Activated naive CD8-positive, alpha-beta T cell treated with anti-CD3 and anti-CD28 coated beads, Interleukin-2, amount 10 ng/mL, durations not matched to agents 7 days and 5 days (primary cell): ENCODE results near the gene TRIM45. TPM values are rescaled to one million over a fixed set of nuclear protein-coding genes. Genes with fewer than 3 reads are reported as not detected.
"Not testable (repeated sequence)": the region's sequence is repeated elsewhere in the genome, so short reads cannot be mapped to it uniquely, and the experiment has no call there.

ENCODE experiments used
- ATAC-seq: fragments of 150-1000 bp; cut with Tn5 transposase; one replicate; pipeline ENCODE4 v1.10.0; 2021; ENCODE audit warnings: low read depth, moderate library complexity
- POLR2A ChIA-PET: fragments of 350-600 bp; sonication (Branson Sonifier 250); formaldehyde crosslinking; loops from one replicate; lab custom pipeline; 2021; ENCODE audit warnings: antibody characterized with exemption; lab: Charles Lee
- DNase-seq: peaks from one replicate; pipeline ENCODE4 v3.0.0; 2021
- H3K27ac Mint-ChIP-seq: one replicate; pipeline ENCODE4 v1.8.0; 2022; ENCODE audit warnings: mild to moderate bottlenecking, mixed read lengths
- H3K27me3 Mint-ChIP-seq: one replicate; pipeline ENCODE4 v1.8.0; 2022; ENCODE audit warnings: mild to moderate bottlenecking, moderate library complexity, mixed read lengths
- H3K36me3 Mint-ChIP-seq: one replicate; pipeline ENCODE4 v1.8.0; 2021; ENCODE audit warnings: mild to moderate bottlenecking, mixed read lengths
- H3K4me1 Mint-ChIP-seq: one replicate; pipeline ENCODE4 v1.8.0; 2021; ENCODE audit warnings: mixed read lengths
- H3K4me3 Mint-ChIP-seq: one replicate; pipeline ENCODE4 v1.8.0; 2022; ENCODE audit warnings: mild to moderate bottlenecking, moderate library complexity, mixed read lengths
- H3K9me3 Mint-ChIP-seq: one replicate; pipeline ENCODE4 v1.8.0; 2021; ENCODE audit warnings: mixed read lengths
- total RNA-seq, 2 experiments: library from RNA; stranded (reverse); gene quantifications; one replicate each; pipeline ENCODE4 v1.2.3, GENCODE V29; 2021

TRIM45 gene, protein sequence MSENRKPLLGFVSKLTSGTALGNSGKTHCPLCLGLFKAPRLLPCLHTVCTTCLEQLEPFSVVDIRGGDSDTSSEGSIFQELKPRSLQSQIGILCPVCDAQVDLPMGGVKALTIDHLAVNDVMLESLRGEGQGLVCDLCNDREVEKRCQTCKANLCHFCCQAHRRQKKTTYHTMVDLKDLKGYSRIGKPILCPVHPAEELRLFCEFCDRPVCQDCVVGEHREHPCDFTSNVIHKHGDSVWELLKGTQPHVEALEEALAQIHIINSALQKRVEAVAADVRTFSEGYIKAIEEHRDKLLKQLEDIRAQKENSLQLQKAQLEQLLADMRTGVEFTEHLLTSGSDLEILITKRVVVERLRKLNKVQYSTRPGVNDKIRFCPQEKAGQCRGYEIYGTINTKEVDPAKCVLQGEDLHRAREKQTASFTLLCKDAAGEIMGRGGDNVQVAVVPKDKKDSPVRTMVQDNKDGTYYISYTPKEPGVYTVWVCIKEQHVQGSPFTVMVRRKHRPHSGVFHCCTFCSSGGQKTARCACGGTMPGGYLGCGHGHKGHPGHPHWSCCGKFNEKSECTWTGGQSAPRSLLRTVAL
- total RNA-seq: under 1 TPM; 0.31 to 0.50 TPM

DNA sequence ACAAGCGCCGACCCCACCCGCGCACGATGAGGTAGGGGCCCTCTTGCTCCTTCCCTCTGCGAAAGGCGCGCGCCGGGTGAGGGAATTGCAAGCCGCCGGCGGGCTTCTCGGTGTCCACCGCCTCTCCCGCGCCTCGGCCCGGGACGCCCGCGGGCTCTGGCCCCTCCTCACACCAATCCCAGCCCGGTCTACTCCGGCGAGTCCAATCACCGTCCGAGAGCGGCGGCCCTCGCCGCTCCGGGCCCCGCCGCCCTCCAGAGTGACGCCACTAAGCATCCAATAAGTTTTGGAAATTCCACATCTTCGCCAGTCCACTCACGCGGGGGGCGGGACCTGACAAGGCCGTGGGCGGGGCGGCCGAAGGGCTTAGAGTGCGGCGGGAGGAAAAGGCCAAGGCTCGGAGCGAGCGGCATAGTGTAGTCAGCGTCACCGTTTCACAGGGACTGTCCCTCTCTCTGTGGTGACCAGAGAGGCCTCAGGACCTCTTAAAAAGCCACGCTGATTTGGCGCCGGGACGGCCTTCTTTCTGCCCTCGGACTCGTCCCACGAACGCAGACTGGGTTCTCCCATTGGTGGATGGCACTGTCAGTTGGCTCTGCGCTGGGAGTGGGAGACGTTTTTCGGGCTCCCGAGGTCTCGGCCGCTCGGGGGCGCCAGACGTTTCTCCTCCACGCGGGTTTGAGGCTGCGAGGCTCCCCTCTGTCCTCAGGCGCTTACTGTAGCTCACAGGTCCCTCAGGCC lies at the start of gene TRIM45:
Gene TRIM45, minus strand, starts transcription at position 161 of the 741 bp plus-strand sequence. CDS start 548 bp downstream, outside the sequence.
- Mint-ChIP-seq H3K36me3 (no peaks in the 10 kb centered on the region), H3K4me1 (peaks cover 1% of the 10 kb centered on the region), H3K4me3 (peak within 1 kb of the TSS; percentile 81), H3K27ac (peak within 1 kb of the TSS; percentile 8), H3K9me3 (no peaks in the 10 kb centered on the region), H3K27me3 (peaks cover 13% of the 10 kb centered on the region)
- ATAC-seq: peak; percentile 85
- POLR2A ChIA-PET: interaction anchor here (1.3 to 1.5 kb wide), 2 partner anchors 28 to 61 kb away, joined by 3 read pairs; partner anchors contain the start of gene TTF2
- peak; percentile 82 for DNase-seq

DNA sequence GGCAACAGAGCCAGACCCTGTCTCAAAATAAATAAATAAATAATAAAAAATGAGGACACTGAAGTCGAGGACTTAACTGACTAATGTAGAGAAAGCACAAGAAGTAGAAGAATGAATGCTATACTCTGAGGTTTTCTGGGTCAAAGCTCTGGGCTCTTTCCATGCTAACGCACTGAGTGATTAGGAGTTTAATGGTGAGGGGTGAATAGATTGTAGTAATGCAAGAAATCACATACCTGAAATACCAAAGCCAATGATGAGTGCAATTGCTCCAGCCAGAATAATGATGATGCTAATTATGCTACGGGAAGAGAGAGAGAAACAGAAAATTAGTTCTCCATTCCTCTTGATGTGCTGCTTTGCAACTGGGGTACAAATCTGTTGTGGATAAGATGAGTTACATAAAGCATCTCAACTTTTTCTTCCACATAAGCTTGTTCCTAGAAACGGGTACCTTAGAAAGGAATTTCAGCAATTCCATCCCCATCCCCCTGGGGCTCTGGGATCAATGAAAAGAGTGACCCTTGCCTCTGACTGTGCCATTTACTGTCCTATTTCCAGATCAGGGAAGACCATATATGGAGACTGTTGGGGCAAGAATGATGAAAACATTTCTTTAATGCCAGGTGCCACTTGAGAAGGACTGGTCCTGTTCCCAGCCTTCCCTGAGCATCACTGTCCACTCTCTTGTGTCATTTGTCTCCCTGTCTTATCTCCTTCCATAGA lies 48.5 kb upstream of the TRIM45 start:
- no peak overlapping the region for H3K27ac Mint-ChIP-seq
- DNase-seq: no peak
- POLR2A ChIA-PET: no interaction called here
- no peak for ATAC-seq
- no peaks in the 10 kb centered on the region for H3K9me3 Mint-ChIP-seq
- no peaks in the 10 kb centered on the region for H3K36me3 Mint-ChIP-seq
- H3K4me1 Mint-ChIP-seq: no peaks in the 10 kb centered on the region
- peaks cover 5% of the 10 kb centered on the region for H3K27me3 Mint-ChIP-seq
- no peak overlapping the region for H3K4me3 Mint-ChIP-seq

DNA sequence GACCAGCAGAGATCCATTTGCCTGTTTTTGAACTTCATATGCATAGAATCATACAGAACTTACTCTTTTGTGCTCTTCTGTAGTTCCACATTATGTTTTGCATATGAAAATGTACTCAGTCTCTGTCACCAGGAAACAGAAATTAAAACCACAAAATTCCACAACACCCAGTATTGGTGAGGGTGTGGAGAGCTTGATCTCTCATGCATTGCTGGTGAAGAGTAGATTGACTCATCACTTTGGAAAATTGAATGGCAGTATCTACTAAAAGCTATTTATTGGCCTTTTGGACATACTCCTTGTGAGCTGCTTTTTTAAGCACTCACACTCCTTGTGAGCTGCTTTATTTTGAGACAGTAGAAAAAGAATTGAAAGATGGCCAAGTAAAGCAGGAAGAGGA lies 45.9 kb upstream of the TRIM45 start:
- no peak overlapping the region for H3K27ac Mint-ChIP-seq
- ATAC-seq: no peak
- POLR2A ChIA-PET: no interaction called here

DNA sequence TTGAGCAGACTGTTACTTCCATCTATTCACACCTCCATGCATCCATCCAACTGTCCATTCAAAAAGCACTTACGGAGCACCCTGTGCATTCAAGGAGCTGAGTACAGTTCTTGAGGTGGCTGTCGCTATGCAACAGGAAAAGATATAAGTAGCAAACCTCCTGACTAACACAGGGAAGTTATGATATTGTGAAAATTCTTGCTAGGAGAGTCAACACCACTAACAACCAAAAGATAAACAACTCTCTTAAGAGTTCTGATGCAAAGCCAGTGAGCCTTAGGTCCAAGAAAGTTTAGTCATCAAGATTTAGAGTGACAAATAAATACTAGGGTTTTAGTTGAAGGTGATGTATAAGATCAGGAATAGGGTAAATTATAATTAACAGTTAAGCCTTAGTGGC lies 44.5 kb upstream of the TRIM45 start:
- ATAC-seq (no peak), DNase-seq (no peak)
- POLR2A ChIA-PET: no interaction called here
- peaks cover 11% of the 10 kb centered on the region for H3K27me3 Mint-ChIP-seq
- H3K4me3 Mint-ChIP-seq: no peak overlapping the region
- H3K9me3 Mint-ChIP-seq: no peaks in the 10 kb centered on the region
- no peak overlapping the region for H3K27ac Mint-ChIP-seq
- H3K36me3 Mint-ChIP-seq: no peaks in the 10 kb centered on the region
- no peaks in the 10 kb centered on the region for H3K4me1 Mint-ChIP-seq

More for the DNA sequence above, 45.9 kb upstream of the TRIM45 start:
- H3K27me3 Mint-ChIP-seq: peaks cover 7% of the 10 kb centered on the region
- no peak for DNase-seq
- H3K36me3 Mint-ChIP-seq: no peaks in the 10 kb centered on the region
- no peaks in the 10 kb centered on the region for H3K9me3 Mint-ChIP-seq
- no peaks in the 10 kb centered on the region for H3K4me1 Mint-ChIP-seq
- no peak overlapping the region for H3K4me3 Mint-ChIP-seq

DNA sequence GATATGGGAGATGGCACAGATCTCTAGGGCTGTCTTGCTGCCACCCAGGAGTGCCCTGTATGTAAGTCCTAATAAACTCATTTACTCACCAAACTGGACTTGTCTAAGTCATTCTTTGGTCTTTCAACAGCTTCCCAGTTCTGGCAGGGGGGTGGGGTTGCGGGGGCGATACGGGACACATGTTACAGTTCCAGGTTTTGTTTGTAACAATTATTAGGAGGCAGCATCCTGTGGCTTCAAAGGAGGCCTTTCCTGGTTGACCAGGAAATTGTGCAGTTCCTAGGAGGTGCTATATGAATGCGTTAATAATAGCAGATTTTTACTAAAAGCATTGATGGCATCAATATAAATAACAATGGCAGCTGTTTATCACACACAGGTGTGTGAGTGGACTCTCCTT lies 42.7 kb upstream of the TRIM45 start:
- Mint-ChIP-seq H3K9me3 (no peaks in the 10 kb centered on the region), H3K4me3 (no peak overlapping the region), H3K4me1 (no peaks in the 10 kb centered on the region), H3K36me3 (no peaks in the 10 kb centered on the region), H3K27me3 (peaks cover 14% of the 10 kb centered on the region), H3K27ac (no peak overlapping the region)
- POLR2A ChIA-PET: no interaction called here
- ATAC-seq: no peak
- DNase-seq: no peak

DNA sequence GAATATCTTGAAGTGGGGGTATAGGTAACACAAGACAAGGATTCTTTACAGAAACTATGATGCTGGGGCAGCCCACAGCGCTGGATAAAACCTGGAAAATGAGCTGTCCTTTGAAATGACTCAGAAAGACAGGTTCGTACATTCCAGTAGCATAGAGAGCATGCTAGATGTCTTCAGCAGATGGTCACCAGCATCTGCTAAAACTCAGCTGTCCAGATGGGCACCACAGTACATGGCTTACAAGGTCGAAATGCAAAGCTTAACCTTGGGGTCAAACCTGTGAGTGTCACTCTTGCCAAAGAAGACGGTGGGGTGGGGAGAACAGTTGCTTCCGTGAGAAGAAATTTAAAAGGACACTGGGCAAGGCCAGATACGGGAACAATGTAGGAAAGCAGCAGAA lies 41.3 kb upstream of the TRIM45 start:
- DNase-seq (no peak), ATAC-seq (no peak)
- H3K27me3 Mint-ChIP-seq: peaks cover 12% of the 10 kb centered on the region
- no peak overlapping the region for H3K4me3 Mint-ChIP-seq
- H3K36me3 Mint-ChIP-seq: no peaks in the 10 kb centered on the region
- no peak overlapping the region for H3K27ac Mint-ChIP-seq
- no peaks in the 10 kb centered on the region for H3K4me1 Mint-ChIP-seq
- POLR2A ChIA-PET: no interaction called here
- no peaks in the 10 kb centered on the region for H3K9me3 Mint-ChIP-seq

DNA sequence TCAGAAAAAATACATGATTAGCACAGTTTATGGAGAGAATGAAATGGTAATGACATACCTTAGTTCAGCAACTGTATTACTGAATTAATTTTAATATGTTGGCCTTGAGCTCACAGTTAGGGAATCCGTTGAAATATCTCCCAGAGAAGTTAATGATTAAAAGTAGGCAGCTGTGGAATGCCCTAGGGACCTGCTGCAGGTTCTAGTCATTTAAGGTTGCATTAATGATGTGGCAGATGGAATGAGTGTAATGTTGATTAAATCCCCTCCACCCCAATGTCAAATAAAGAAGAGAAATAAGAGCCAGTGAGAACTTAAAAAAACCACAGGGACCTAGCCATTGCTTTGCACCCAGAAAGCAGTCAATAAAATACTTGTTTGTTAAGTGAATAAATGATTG lies 40.3 kb upstream of the TRIM45 start:
- POLR2A ChIA-PET: no interaction called here
- Mint-ChIP-seq H3K27me3 (peaks cover 12% of the 10 kb centered on the region), H3K4me1 (no peaks in the 10 kb centered on the region), H3K27ac (no peak overlapping the region), H3K4me3 (no peak overlapping the region), H3K36me3 (no peaks in the 10 kb centered on the region), H3K9me3 (no peaks in the 10 kb centered on the region)
- no peak for ATAC-seq
- no peak for DNase-seq

DNA sequence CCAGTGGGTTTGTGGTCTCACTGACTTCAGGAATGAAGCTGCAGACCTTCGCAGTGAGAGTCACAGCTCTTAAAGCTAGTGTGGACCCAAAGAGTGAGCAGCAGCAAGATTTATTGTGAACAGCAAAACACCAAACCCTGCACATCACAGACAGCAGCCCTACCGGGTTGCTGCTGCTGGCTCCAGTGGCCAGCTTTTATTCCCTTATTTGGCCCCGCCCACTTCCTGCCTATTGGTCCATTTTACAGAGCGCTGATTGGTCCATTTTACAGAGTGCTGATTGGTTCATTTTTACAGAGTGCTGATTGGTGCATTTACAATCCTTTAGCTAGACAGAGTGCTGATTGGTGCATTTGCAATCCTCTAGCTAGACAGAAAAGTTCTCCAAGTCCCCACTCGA lies 29.8 kb upstream of the TRIM45 start:
- peaks cover 14% of the 10 kb centered on the region for H3K27me3 Mint-ChIP-seq
- POLR2A ChIA-PET, H3K4me1 Mint-ChIP-seq, H3K4me3 Mint-ChIP-seq, ATAC-seq, H3K9me3 Mint-ChIP-seq, H3K36me3 Mint-ChIP-seq, DNase-seq, H3K27ac Mint-ChIP-seq: not testable (repeated sequence)

DNA sequence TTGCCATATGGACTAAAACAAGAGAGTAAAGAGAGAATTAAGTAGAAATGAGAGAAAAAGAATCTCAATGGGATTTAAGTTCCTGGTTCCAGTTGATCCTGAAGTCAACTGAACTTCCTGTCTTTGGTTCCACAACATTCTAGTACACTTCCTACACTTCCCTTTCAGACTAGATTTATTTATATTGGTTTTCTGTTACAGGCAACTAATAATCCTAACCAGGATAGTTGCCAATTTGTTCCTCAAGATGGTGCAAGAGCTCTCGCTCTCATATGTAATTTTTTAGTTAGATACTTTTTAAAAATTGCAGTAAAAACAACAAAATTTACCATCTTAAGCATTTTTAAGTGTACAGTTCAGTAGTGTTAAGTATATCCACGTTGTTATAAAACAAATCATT lies 28.8 kb upstream of the TRIM45 start:
- DNase-seq (no peak), ATAC-seq (no peak)
- Mint-ChIP-seq H3K27me3 (peaks cover 14% of the 10 kb centered on the region), H3K27ac (no peak overlapping the region), H3K4me3 (no peak overlapping the region), H3K36me3 (no peaks in the 10 kb centered on the region), H3K9me3 (no peaks in the 10 kb centered on the region), H3K4me1 (peaks cover 5% of the 10 kb centered on the region)
- POLR2A ChIA-PET: no interaction called here

DNA sequence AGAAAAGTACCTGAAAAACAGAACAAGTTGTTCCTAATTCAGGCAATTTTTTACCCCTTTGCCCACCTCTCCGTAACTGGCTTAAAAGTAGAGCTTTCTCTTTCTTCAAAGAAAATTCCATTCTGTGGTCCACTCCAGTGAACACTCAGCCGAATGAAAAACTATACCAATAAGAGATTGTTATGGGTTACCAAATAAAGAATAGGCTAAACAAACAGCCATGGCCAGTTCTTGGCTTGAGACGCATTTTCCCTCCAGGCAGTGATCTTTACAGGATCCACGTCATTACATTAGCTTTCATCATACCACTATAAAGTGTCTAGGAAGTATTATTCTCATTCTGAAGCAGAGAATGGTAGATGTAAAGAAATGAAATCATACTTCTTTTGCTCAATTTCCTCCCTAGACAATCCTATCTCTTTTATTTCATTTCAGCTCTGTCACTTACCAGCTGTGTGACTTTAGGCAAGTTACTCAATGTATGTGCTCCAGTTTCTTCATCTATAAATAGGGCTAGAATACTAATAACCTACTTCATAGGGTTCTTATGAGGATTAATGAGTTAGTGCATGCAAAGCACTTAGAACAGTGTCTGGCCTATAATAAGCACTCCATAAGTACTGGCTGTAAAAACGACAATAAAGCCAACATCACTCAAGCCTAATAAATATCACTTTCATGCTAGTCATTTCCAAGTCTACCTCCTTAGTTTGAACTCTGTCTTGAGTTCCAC lies 26.5 kb upstream of the TRIM45 start:
- Mint-ChIP-seq H3K27me3 (peaks cover 11% of the 10 kb centered on the region), H3K4me3 (no peak overlapping the region), H3K27ac (no peak overlapping the region), H3K36me3 (no peaks in the 10 kb centered on the region), H3K9me3 (no peaks in the 10 kb centered on the region), H3K4me1 (peaks cover 5% of the 10 kb centered on the region)
- DNase-seq (no peak), ATAC-seq (no peak)
- POLR2A ChIA-PET: no interaction called here

DNA sequence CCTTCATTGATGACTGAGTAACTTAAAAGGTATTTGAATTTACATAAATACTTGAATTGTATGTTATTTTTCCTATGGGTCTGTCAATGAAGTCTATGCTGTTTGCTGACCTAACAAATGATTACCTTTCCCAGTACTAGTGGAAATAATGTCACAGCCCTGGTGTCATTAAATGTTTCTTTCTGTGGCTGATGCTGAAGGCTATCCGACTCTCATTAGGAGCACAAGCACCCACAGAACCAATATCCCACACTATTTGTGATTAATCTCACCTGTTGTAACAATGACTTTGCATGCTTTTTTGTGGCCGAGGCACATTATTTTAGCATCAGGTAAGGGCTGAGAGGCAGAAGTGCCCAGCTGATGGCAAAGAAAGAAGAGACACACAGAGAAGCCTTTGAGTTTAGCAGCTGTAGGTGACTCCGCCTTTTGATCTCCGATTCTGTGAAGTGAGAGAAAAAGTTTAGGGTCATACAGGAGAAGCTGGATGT lies 25.8 kb upstream of the TRIM45 start:
- Mint-ChIP-seq H3K4me1 (peaks cover 5% of the 10 kb centered on the region), H3K27ac (no peak overlapping the region), H3K4me3 (no peak overlapping the region), H3K9me3 (no peaks in the 10 kb centered on the region), H3K27me3 (peaks cover 11% of the 10 kb centered on the region), H3K36me3 (no peaks in the 10 kb centered on the region)
- no peak for ATAC-seq
- no peak for DNase-seq
- POLR2A ChIA-PET: no interaction called here

DNA sequence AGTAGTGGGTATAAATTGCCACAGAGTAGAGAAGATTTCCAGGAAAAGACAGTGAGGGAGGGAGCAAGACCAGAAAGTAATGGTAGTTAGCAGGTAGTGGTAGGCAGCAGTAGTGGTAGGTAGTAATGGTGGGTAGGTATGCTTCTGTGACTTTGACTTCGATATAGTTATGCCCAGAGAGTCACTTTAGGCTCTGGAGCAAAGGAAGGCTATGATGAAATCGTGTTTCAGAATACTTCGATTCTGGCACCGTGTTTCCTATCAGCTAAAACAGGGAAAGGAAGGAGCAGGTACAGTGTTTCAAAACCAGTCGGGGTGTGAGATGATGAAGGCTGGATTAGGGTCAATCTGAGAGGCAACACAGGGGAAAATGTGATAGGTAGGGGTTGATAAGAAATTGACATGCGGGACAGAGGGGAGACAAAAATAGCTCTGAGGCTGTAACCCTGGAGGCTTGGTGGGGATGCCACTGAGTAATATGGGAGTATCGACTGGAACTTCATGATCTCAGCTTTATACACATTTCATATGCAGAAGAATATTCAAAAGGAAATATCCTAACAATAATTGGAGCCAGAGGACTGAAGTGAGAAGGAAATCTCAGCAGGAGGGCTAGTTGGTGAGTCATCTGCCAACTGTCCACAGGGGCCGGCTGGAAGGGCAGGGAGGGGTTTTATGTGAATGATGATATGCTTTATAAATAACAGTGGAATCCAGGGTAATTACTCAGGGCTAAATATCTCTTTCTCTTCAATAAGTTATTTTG lies 25.2 kb upstream of the TRIM45 start:
- DNase-seq (no peak), ATAC-seq (no peak)
- POLR2A ChIA-PET: no interaction called here
- Mint-ChIP-seq H3K27me3 (peaks cover 10% of the 10 kb centered on the region), H3K4me3 (no peak overlapping the region), H3K9me3 (no peaks in the 10 kb centered on the region), H3K36me3 (no peaks in the 10 kb centered on the region), H3K4me1 (peaks cover 5% of the 10 kb centered on the region), H3K27ac (no peak overlapping the region)
